NCI-H146 treated with DMSO at 0.1 percent for 48 hours (cell line): ENCODE results near the gene SPOCK1.

Source experiments
- DNase-seq: peaks from one replicate; lab custom pipeline; 2025; ENCODE audit not compliant: unreplicated experiment; lab: John Stamatoyannopoulos, UW

Gene SPOCK1

GRCh38 chr5:137333928-137334327, 165.2 kb downstream of the SPOCK1 start:
- DNase-seq: no peak

- DNase-seq: no peak
Observed at GRCh38 chr5:137333475-137333874, 165.7 kb downstream of the SPOCK1 start.

GRCh38 chr5:137332296-137332695, 166.8 kb downstream of the SPOCK1 start:
- DNase-seq: no peak

- no peak for DNase-seq
Observed at GRCh38 chr5:137329586-137330296, 169.4 kb downstream of the SPOCK1 start.

- no peak for DNase-seq
Observed at GRCh38 chr5:137328991-137329390, 170.1 kb downstream of the SPOCK1 start.

GRCh38 chr5:137328463-137328862, 170.7 kb downstream of the SPOCK1 start:
- no peak for DNase-seq

- no peak for DNase-seq
Observed at GRCh38 chr5:137325721-137326120, 173.4 kb downstream of the SPOCK1 start.

GRCh38 chr5:137320056-137321045, 178.8 kb downstream of the SPOCK1 start:
- DNase-seq: no peak

GRCh38 chr5:137318027-137318426, 181.1 kb downstream of the SPOCK1 start:
- DNase-seq: no peak

- no peak for DNase-seq
Observed at GRCh38 chr5:137316346-137316736, 182.8 kb downstream of the SPOCK1 start.

- DNase-seq: no peak
Observed at GRCh38 chr5:137315534-137316345, 183.4 kb downstream of the SPOCK1 start.

- DNase-seq: no peak
Observed at GRCh38 chr5:137315109-137315508, 184.0 kb downstream of the SPOCK1 start.

GRCh38 chr5:137313526-137314175, 185.5 kb downstream of the SPOCK1 start:
- no peak for DNase-seq

GRCh38 chr5:137312011-137312410, 187.1 kb downstream of the SPOCK1 start:
- no peak for DNase-seq

GRCh38 chr5:137310051-137310730, 188.9 kb downstream of the SPOCK1 start:
- no peak for DNase-seq

- DNase-seq: no peak
Observed at GRCh38 chr5:137309290-137309689, 189.8 kb downstream of the SPOCK1 start.

- DNase-seq: no peak
Observed at GRCh38 chr5:137308311-137308710, 190.8 kb downstream of the SPOCK1 start.

GRCh38 chr5:137306903-137307302, 192.2 kb downstream of the SPOCK1 start:
- no peak for DNase-seq

GRCh38 chr5:137305971-137306602, 193.0 kb downstream of the SPOCK1 start:
- no peak for DNase-seq
